Endodermal cell (in vitro differentiated cells): Measurements from ENCODE around the gene SF3B5. TPM values are rescaled to one million over a fixed set of nuclear protein-coding genes. Genes with fewer than 3 reads are reported as not detected.

Experiments
- DNase-seq: peaks from one replicate; pipeline ENCODE4 v3.0.0-alpha.2; 2017
- H3K27ac ChIP-seq: 2 replicates; pipeline ENCODE4 v1.5.1; 2013; ENCODE audit warnings: mild to moderate bottlenecking, low read depth, low read length, moderate library complexity
- H3K27me3 ChIP-seq: 2 replicates; pipeline ENCODE4 v1.6.1; 2013; ENCODE audit warnings: mild to moderate bottlenecking, low read length, moderate library complexity; ENCODE audit not compliant: insufficient read depth, control insufficient read depth, poor library complexity, severe bottlenecking
- H3K36me3 ChIP-seq: 2 replicates; pipeline ENCODE4 v1.7.0; 2013; ENCODE audit warnings: mild to moderate bottlenecking, low read length, moderate library complexity; ENCODE audit not compliant: control insufficient read depth, insufficient read depth
- H3K4me1 ChIP-seq: one replicate; pipeline ENCODE4 v1.7.0; 2013; ENCODE audit warnings: low read length; ENCODE audit not compliant: control insufficient read depth, insufficient read depth
- H3K4me3 ChIP-seq: 2 replicates; pipeline ENCODE4 v1.5.1; 2013; ENCODE audit warnings: mild to moderate bottlenecking, low read length, moderate library complexity
- H3K9ac ChIP-seq: 2 replicates; pipeline ENCODE4 v1.6.1; 2013; ENCODE audit warnings: mild to moderate bottlenecking, low read length, moderate library complexity; ENCODE audit not compliant: poor library complexity, severe bottlenecking; ENCODE audit errors: extremely low read depth
- H3K9me3 ChIP-seq: 2 replicates; pipeline ENCODE4 v1.6.1; 2013; ENCODE audit warnings: mild to moderate bottlenecking, low read length, moderate library complexity; ENCODE audit not compliant: control insufficient read depth
- H3K27ac Mint-ChIP-seq: 2 replicates; pipeline ENCODE4 v1.8.0; 2020; ENCODE audit warnings: mixed read lengths
- H3K27me3 Mint-ChIP-seq: 2 replicates; pipeline ENCODE4 v1.8.0; 2021; ENCODE audit warnings: mild to moderate bottlenecking, mixed read lengths; ENCODE audit not compliant: insufficient read depth
- H3K36me3 Mint-ChIP-seq: 2 replicates; pipeline ENCODE4 v1.8.0; 2020; ENCODE audit warnings: low read depth, mixed read lengths
- H3K4me1 Mint-ChIP-seq: 2 replicates; pipeline ENCODE4 v1.8.0; 2020; ENCODE audit warnings: mixed read lengths
- H3K4me3 Mint-ChIP-seq: 2 replicates; pipeline ENCODE4 v1.8.0; 2020; ENCODE audit warnings: mild to moderate bottlenecking, moderate library complexity, mixed read lengths
- H3K9me3 Mint-ChIP-seq: 2 replicates; pipeline ENCODE4 v1.8.0; 2020; ENCODE audit warnings: mild to moderate bottlenecking, mixed read lengths
- CTCF ChIP-seq: fragments of 200-600 bp; sonication (generic); conservative IDR thresholded peaks from 2 replicates; pipeline ENCODE4 v1.5.0; 2021; ENCODE audit warnings: antibody characterized with exemption, mild to moderate bottlenecking
- WGBS, 2 experiments: methylation state at CpG; one replicate each; pipeline versions ENCODE4 v1.1.5 to v1.1.7; 2013; ENCODE audit warnings: missing lambda C conversion rate in 2 of 2, mixed read lengths in 1 of 2; ENCODE audit not compliant: insufficient coverage in 1 of 2, insufficient read length in 1 of 2; 5-methylcytosine and 5-hydroxymethylcytosine counted together
- total RNA-seq, 2 donors: library from RNA; stranded (reverse); fragmentation: NEBNext Ultra II Directional in 1 of 2; extraction: Animal tissue kit (Norgen Biotek cat#: 25700) in 1 of 2; gene quantifications; 2 replicates in 1 of 2; 3 replicates in 1 of 2; pipeline ENCODE4 v1.2.1, GENCODE V29; 2021

Gene SF3B5
- total RNA-seq, 2 donors from 2014 or later, result 124 to 138 TPM

- no peaks in the 10 kb centered on the region for H3K27me3 ChIP-seq
- no peak for DNase-seq
- 78 to 87% methylated on average over 1 of the region's 1 CpG for WGBS, 2 experiments
- TF ChIP-seq CTCF, result no peak
- no peak overlapping the region for H3K4me3 ChIP-seq
- Mint-ChIP-seq H3K27me3 (peaks cover 2% of the 10 kb centered on the region), H3K4me1 (no peaks in the 10 kb centered on the region), H3K9me3 (no peaks in the 10 kb centered on the region), H3K4me3 (no peak overlapping the region), H3K27ac (no peak overlapping the region), H3K36me3 (no peaks in the 10 kb centered on the region)
- H3K36me3 ChIP-seq, result no peaks in the 10 kb centered on the region
- H3K9ac ChIP-seq, result no peak overlapping the region
- no peak overlapping the region for H3K27ac ChIP-seq
- H3K9me3 ChIP-seq, result no peaks in the 10 kb centered on the region
- H3K4me1 ChIP-seq, result no peaks in the 10 kb centered on the region
These were observed 10.8 kb upstream of the SF3B5 start for GRCh38 chr6:144106206-144106605.

DNA sequence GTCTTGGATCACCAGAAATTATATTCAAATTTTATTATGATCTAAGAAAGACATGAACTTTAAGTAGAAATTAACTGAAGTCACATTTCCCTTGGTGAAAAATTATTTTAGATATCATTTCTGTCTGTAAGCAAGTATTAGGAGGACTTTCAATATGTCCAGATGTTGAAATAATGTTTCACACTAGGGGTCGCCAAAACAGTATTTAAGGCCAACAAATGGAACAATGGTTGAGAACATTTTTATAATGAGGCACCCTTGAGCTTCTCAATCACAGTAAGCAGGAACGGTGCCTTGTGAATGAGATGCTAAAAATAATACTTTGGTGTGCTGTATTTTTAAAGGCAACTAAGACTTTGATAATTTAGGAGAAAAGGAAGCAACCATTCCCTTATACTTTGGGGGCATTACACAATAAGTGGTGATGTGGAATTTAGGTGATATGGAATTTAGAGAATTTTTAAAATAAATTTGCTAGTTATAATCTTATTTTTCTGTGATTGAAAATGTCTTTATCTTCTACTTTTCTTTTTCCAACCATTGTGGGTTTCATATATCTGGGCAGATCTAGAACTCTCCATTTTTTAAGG is 9.6 kb upstream of the SF3B5 start:
- H3K9me3 ChIP-seq, result no peaks in the 10 kb centered on the region
- peaks cover 6% of the 10 kb centered on the region for H3K27me3 Mint-ChIP-seq
- no peaks in the 10 kb centered on the region for H3K4me1 Mint-ChIP-seq
- no peak overlapping the region for H3K4me3 ChIP-seq
- H3K4me1 ChIP-seq, result no peaks in the 10 kb centered on the region
- no peaks in the 10 kb centered on the region for H3K9me3 Mint-ChIP-seq
- H3K4me3 Mint-ChIP-seq, result no peak overlapping the region
- H3K36me3 ChIP-seq, result no peaks in the 10 kb centered on the region
- H3K27ac Mint-ChIP-seq, result no peak overlapping the region
- no peak for DNase-seq
- TF ChIP-seq CTCF, result peak; percentile 82
- WGBS, 2 experiments, result 22 to 25% methylated on average over 2 of the region's 2 CpGs
- H3K36me3 Mint-ChIP-seq, result no peaks in the 10 kb centered on the region
- H3K27ac ChIP-seq, result no peak overlapping the region
- H3K27me3 ChIP-seq, result no peaks in the 10 kb centered on the region
- H3K9ac ChIP-seq, result no peak overlapping the region

DNA sequence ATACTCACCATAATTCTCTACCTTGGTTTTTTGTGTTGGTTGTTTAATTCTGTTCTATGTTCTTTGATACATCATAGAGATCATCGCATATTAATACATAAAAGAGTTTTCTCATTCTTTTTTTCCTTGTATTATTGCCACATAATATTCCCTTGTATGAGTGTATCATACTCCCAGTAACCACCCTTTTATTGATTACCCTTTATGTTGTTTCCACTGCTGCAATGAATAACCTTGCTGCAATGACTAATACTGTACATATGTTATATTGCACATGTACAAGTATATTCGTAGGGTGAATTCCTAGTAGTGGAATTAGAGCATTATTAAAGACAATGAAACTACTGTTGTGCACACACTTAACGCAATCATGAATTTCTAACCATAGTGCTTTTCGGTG is 9.1 kb upstream of the SF3B5 start:
- Mint-ChIP-seq H3K9me3 (no peaks in the 10 kb centered on the region), H3K27me3 (peaks cover 7% of the 10 kb centered on the region), H3K27ac (no peak overlapping the region), H3K4me1 (no peaks in the 10 kb centered on the region), H3K36me3 (no peaks in the 10 kb centered on the region), H3K4me3 (no peak overlapping the region)
- Histone ChIP-seq H3K27me3 (peaks cover under 1% of the 10 kb centered on the region), H3K9me3 (no peaks in the 10 kb centered on the region), H3K9ac (no peak overlapping the region), H3K36me3 (no peaks in the 10 kb centered on the region), H3K4me1 (no peaks in the 10 kb centered on the region), H3K4me3 (no peak overlapping the region), H3K27ac (no peak overlapping the region)
- no peak for DNase-seq
- WGBS, 2 experiments, result 63% methylated on average over 3 of the region's 4 CpGs; no CpG with 5 or more reads in 1 of the 2 experiments
- no peak for TF ChIP-seq CTCF
